ENCODE results near the gene FOXG1.

- no peak for TF ChIP-seq POLR2AphosphoS5 (IDR thresholded peaks at IDR 0.05)
- no peak for TF ChIP-seq CTCF (IDR thresholded peaks at IDR 0.05)
- no peak for TF ChIP-seq POLR2A (IDR thresholded peaks at IDR 0.05)
- no peak for TF ChIP-seq EP300 (IDR thresholded peaks at IDR 0.05)
These were observed 47.2 kb downstream of the FOXG1 start for GRCh38 chr14:28813810-28814209.

Data from upper lobe of left lung (tissue), 4 donors.